HG02973 (cell line): ENCODE measurements around the gene UNC5CL.

ENCODE experiments used
- ATAC-seq: cut with Tn5 transposase; IDR thresholded peaks from one replicate; pipeline ENCODE4 v1.9.1; 2021; ENCODE audit warnings: moderate library complexity; ENCODE audit not compliant: unreplicated experiment

The UNC5CL gene

GRCh38 chr6:41063884-41064285 lies 24.9 kb upstream of the UNC5CL start:
- ATAC-seq, result no peak

GRCh38 chr6:41062056-41062455 lies 23.0 kb upstream of the UNC5CL start:
- no peak for ATAC-seq

- ATAC-seq, result no peak
These were observed 22.2 kb upstream of the UNC5CL start for GRCh38 chr6:41061196-41061726.

GRCh38 chr6:41059556-41059955 lies 20.5 kb upstream of the UNC5CL start:
- no peak for ATAC-seq

- no peak for ATAC-seq
These were observed 19.8 kb upstream of the UNC5CL start for GRCh38 chr6:41058783-41059181.

GRCh38 chr6:41056768-41057490 lies 17.9 kb upstream of the UNC5CL start:
- no peak for ATAC-seq

GRCh38 chr6:41055149-41055548 lies 16.1 kb upstream of the UNC5CL start:
- ATAC-seq, result no peak

GRCh38 chr6:41054511-41054910 lies 15.5 kb upstream of the UNC5CL start:
- ATAC-seq, result no peak

GRCh38 chr6:41053041-41053440 lies 14.0 kb upstream of the UNC5CL start, which contains the start of gene APOBEC2:
Gene APOBEC2, plus strand, starts transcription at chr6:41053202. Its CDS starts 146 bp downstream, at chr6:41053348.
- ATAC-seq, result no peak

GRCh38 chr6:41051873-41052272 lies 12.9 kb upstream of the UNC5CL start:
- ATAC-seq, result no peak

GRCh38 chr6:41050536-41050935 lies 11.5 kb upstream of the UNC5CL start:
- ATAC-seq, result no peak

- no peak for ATAC-seq
These were observed 10.9 kb upstream of the UNC5CL start for GRCh38 chr6:41049955-41050354.

GRCh38 chr6:41049521-41049920 lies 10.5 kb upstream of the UNC5CL start:
- ATAC-seq, result no peak

- ATAC-seq, result no peak
These were observed 9.0 kb upstream of the UNC5CL start for GRCh38 chr6:41047745-41048732.

- no peak for ATAC-seq
These were observed 8.3 kb upstream of the UNC5CL start for GRCh38 chr6:41047306-41047705.

GRCh38 chr6:41046084-41046483 lies 7.1 kb upstream of the UNC5CL start:
- no peak for ATAC-seq

GRCh38 chr6:41045664-41046063 lies 6.6 kb upstream of the UNC5CL start:
- no peak for ATAC-seq

- ATAC-seq, result no peak
These were observed 4.1 kb upstream of the UNC5CL start for GRCh38 chr6:41043151-41043550.

- no peak for ATAC-seq
These were observed 3.4 kb upstream of the UNC5CL start, which contains the start of gene TSPO2 for GRCh38 chr6:41042226-41043055. Gene TSPO2, plus strand, starts transcription at chr6:41042467. Its CDS starts 519 bp downstream, at chr6:41042986.

- no peak for ATAC-seq
These were observed 2.0 kb upstream of the UNC5CL start for GRCh38 chr6:41040940-41041536.
